GM18526 (cell line): ENCODE measurements around the gene JMJD1C.

ENCODE experiments used
- POLR2A ChIP-seq: IDR thresholded peaks from 3 replicates; pipeline ENCODE4 v1.6.1; 2011; ENCODE audit not compliant: insufficient read length; ENCODE audit errors: extremely low read depth

Gene JMJD1C

GRCh38 chr10:63260103-63260859 is 205.5 kb downstream of the JMJD1C start:
- no peak for TF ChIP-seq POLR2A

- no peak for TF ChIP-seq POLR2A
Measured at GRCh38 chr10:63258920-63259678, 206.7 kb downstream of the JMJD1C start.

- no peak for TF ChIP-seq POLR2A
Measured at GRCh38 chr10:63257778-63258177, 208.0 kb downstream of the JMJD1C start.

GRCh38 chr10:63256009-63256773 is 209.6 kb downstream of the JMJD1C start:
- TF ChIP-seq POLR2A = no peak

DNA sequence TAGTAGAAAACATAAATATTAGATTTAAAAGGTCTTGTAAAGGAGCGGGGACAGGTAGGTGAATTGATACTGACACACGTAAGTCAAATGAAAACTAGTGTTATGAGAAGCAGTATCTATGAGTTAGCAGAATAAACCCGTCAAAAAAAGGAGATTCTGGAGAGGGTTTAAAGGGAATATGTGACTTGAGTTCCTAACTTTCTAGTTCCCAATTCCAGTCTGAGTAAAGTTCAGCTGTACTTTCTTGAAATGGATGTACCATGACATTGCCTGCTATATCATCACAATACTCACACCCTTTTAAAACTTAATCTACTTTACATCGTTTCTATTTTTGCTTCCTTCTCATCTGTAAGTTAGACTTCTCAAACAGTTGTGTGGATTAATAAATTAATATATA is 210.5 kb downstream of the JMJD1C start:
- TF ChIP-seq POLR2A = no peak

GRCh38 chr10:63253040-63253439 is 212.7 kb downstream of the JMJD1C start:
- TF ChIP-seq POLR2A = no peak

- no peak for TF ChIP-seq POLR2A
Measured at GRCh38 chr10:63252095-63252762, 213.5 kb downstream of the JMJD1C start.

- no peak for TF ChIP-seq POLR2A
Measured at GRCh38 chr10:63250032-63250431, 215.7 kb downstream of the JMJD1C start.

DNA sequence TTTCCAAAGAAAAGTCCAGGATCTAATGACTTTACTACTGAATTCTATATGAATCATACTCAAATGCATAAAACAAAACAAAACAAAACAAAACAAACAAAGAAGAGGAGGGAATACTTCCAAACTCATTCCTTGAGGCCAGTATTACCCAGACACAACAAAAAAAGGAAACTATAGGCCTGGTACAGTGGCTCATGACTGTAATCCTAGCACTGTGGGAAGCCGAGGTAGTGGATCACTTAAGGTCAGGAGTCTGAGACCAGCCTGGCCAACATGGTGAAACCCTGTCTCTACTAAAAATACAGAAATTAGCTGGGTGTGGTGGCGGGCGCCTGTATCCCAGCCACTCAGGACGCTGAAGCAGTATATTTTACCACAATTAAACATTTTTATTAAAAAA is 218.0 kb downstream of the JMJD1C start:
- no peak for TF ChIP-seq POLR2A

DNA sequence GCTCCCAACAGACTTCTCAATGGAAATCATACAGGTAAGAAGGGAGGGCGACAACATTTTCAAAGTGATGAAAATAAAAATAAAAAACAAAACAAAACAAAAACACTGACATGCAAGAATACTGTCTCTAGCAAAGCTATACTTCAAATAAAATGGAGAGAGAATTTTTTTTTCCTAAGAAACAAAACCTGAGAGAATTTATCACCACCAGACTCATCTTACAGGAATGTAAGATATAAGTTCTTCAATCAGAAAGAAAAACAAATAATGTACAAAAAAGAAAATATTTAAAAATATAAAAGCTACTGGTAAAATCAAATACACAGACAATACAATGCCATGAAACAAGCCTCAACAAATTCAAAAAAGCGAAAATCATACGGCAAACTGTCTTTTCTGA is 219.4 kb downstream of the JMJD1C start:
- no peak for TF ChIP-seq POLR2A

DNA sequence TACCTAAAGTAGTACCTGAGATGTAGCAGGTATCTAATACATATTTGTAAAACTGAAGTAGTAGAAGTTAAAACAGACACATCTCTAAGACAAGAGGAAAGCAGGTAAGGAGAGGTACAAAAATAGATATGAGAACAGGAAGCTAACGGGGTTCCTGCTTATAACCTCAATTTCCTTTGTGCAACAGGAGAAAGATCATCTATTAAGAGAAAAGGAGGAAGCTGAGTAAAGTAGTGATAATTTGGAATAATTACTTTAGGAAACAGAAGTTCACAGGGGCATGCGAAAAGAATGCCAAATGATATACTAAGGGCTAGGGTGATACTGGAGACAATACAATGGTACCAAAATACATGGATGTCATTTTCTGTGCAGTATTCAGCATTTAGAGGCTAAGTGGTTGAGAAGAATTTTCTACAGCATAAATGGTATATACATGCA is 223.9 kb downstream of the JMJD1C start:
- TF ChIP-seq POLR2A = no peak

DNA sequence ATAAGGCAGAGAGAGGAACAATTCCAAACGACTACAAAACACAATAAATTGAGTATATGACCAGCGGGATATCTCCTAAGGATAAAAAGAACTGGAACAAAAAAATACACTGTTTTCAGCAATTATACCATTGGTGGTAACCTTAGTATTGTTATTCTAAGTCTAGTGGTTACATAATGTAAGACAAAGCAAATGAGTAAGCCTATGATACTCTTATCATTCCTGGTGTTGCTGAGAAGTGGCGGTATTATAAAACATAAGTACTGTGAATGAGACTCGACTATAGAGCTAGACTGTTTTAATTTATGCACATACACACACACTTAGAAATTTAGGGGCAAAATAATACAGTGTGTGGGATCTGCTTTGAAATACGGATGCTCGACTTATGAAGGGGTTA is 225.0 kb downstream of the JMJD1C start:
- TF ChIP-seq POLR2A = no peak

DNA sequence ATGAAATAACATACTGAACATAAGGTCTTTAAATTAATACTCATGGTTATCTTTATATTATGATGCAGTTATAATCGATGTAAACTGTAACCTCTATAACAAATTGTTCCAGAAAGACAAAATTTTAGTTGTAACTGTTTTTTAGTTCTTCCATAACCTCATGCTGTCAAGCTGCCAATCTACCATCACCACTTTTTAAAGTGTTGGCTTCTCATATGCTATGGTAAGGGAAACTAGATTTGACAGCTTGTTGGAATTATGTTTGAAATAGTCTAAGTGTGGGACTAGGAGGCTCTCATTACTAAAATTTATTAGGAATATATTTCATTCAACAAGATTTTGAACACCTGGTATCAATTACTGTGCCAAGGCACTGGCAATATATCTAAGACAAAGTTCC is 227.3 kb downstream of the JMJD1C start:
- no peak for TF ChIP-seq POLR2A

GRCh38 chr10:63237396-63237795 is 228.4 kb downstream of the JMJD1C start:
- no peak for TF ChIP-seq POLR2A
